ENCODE results near the gene PRKCI.

PRKCI gene

GRCh38 chr3:170277833-170278580 is 55.8 kb downstream of the PRKCI start:
- DNase-seq (ENCODE audit: low read depth): no peak
- TF ChIP-seq MAX (IDR thresholded peaks at IDR 0.05; ENCODE audit: low read depth, low read length): no peak
- TF ChIP-seq POLR2A (IDR thresholded peaks at IDR 0.05; ENCODE audit: extremely low read depth, insufficient read length): no peak
- no peak for TF ChIP-seq MYC (IDR thresholded peaks at IDR 0.05; ENCODE audit: low read depth, low read length)
- no peak for TF ChIP-seq CTCF (IDR thresholded peaks at IDR 0.05; ENCODE audit: low read depth, low read length)
- no peak overlapping the region for H3K4me3 ChIP-seq (ENCODE audit: low read depth, low read length)

- DNase-seq (ENCODE audit: low read depth): no peak
- no peak for TF ChIP-seq CTCF (IDR thresholded peaks at IDR 0.05; ENCODE audit: low read depth, low read length)
- TF ChIP-seq MAX (IDR thresholded peaks at IDR 0.05; ENCODE audit: low read depth, low read length): no peak
- TF ChIP-seq MYC (IDR thresholded peaks at IDR 0.05; ENCODE audit: low read depth, low read length): no peak
- TF ChIP-seq POLR2A (IDR thresholded peaks at IDR 0.05; ENCODE audit: extremely low read depth, insufficient read length): no peak
- no peak overlapping the region for H3K4me3 ChIP-seq (ENCODE audit: low read depth, low read length)
Measured at GRCh38 chr3:170278627-170279026, 56.4 kb downstream of the PRKCI start.

- DNase-seq (ENCODE audit: low read depth): no peak
- TF ChIP-seq CTCF (IDR thresholded peaks at IDR 0.05; ENCODE audit: low read depth, low read length) (no peak), MYC (IDR thresholded peaks at IDR 0.05; ENCODE audit: low read depth, low read length) (no peak), MAX (IDR thresholded peaks at IDR 0.05; ENCODE audit: low read depth, low read length) (no peak), POLR2A (IDR thresholded peaks at IDR 0.05; ENCODE audit: extremely low read depth, insufficient read length) (no peak)
- H3K4me3 ChIP-seq (ENCODE audit: low read depth, low read length): no peak overlapping the region
Measured at GRCh38 chr3:170290194-170290593, 68.0 kb downstream of the PRKCI start.

GRCh38 chr3:170295586-170295985 is 73.4 kb downstream of the PRKCI start:
- no peak for TF ChIP-seq MAX (IDR thresholded peaks at IDR 0.05; ENCODE audit: low read depth, low read length)
- TF ChIP-seq MYC (IDR thresholded peaks at IDR 0.05; ENCODE audit: low read depth, low read length): no peak
- no peak for TF ChIP-seq CTCF (IDR thresholded peaks at IDR 0.05; ENCODE audit: low read depth, low read length)
- no peak for TF ChIP-seq POLR2A (IDR thresholded peaks at IDR 0.05; ENCODE audit: extremely low read depth, insufficient read length)
- DNase-seq (ENCODE audit: low read depth): peak; percentile 12

GRCh38 chr3:170296703-170297102 is 74.5 kb downstream of the PRKCI start:
- TF ChIP-seq CTCF (IDR thresholded peaks at IDR 0.05; ENCODE audit: low read depth, low read length) (no peak), MAX (IDR thresholded peaks at IDR 0.05; ENCODE audit: low read depth, low read length) (no peak), POLR2A (IDR thresholded peaks at IDR 0.05; ENCODE audit: extremely low read depth, insufficient read length) (no peak), MYC (IDR thresholded peaks at IDR 0.05; ENCODE audit: low read depth, low read length) (no peak)
- no peak for DNase-seq (ENCODE audit: low read depth)
- H3K4me3 ChIP-seq (ENCODE audit: low read depth, low read length): no peak overlapping the region

More at GRCh38 chr3:170295586-170295985, 73.4 kb downstream of the PRKCI start:
- no peak overlapping the region for H3K4me3 ChIP-seq (ENCODE audit: low read depth, low read length)

All from NB4 (cell line).